NCI-H146 treated with DMSO at 0.1 percent for 48 hours (cell line): ENCODE measurements around the gene MARCHF10.

Source experiments
- DNase-seq: peaks from one replicate; lab custom pipeline; 2025; ENCODE audit not compliant: unreplicated experiment; lab: John Stamatoyannopoulos, UW

Gene MARCHF10

GRCh38 chr17:62755141-62755851, 52.8 kb downstream of the MARCHF10 start:
- DNase-seq = no peak

- no peak for DNase-seq
These were observed 53.5 kb downstream of the MARCHF10 start for GRCh38 chr17:62754631-62755030.

GRCh38 chr17:62753562-62753961, 54.6 kb downstream of the MARCHF10 start:
- no peak for DNase-seq

- no peak for DNase-seq
These were observed 56.9 kb downstream of the MARCHF10 start for GRCh38 chr17:62751060-62751691.

- DNase-seq = no peak
These were observed 57.5 kb downstream of the MARCHF10 start for GRCh38 chr17:62750631-62751051.

GRCh38 chr17:62749926-62750325, 58.2 kb downstream of the MARCHF10 start:
- no peak for DNase-seq

GRCh38 chr17:62746941-62747340, 61.2 kb downstream of the MARCHF10 start:
- no peak for DNase-seq

- DNase-seq = no peak
These were observed 62.3 kb downstream of the MARCHF10 start for GRCh38 chr17:62745806-62746205.

GRCh38 chr17:62744259-62744658, 63.9 kb downstream of the MARCHF10 start:
- DNase-seq = no peak

- no peak for DNase-seq
These were observed 66.8 kb downstream of the MARCHF10 start for GRCh38 chr17:62741290-62741689.

GRCh38 chr17:62739645-62740388, 68.3 kb downstream of the MARCHF10 start:
- DNase-seq = no peak

GRCh38 chr17:62738281-62738680, 69.8 kb downstream of the MARCHF10 start:
- no peak for DNase-seq

GRCh38 chr17:62737513-62737912, 70.6 kb downstream of the MARCHF10 start:
- DNase-seq = no peak

GRCh38 chr17:62735044-62735651, 73.0 kb downstream of the MARCHF10 start:
- no peak for DNase-seq

- no peak for DNase-seq
These were observed 76.0 kb downstream of the MARCHF10 start for GRCh38 chr17:62732125-62732524.

GRCh38 chr17:62727916-62728672, 80.0 kb downstream of the MARCHF10 start:
- DNase-seq = no peak

GRCh38 chr17:62725791-62726249, 82.3 kb downstream of the MARCHF10 start:
- DNase-seq = no peak

- DNase-seq = no peak
These were observed 83.5 kb downstream of the MARCHF10 start for GRCh38 chr17:62724398-62725146.

- no peak for DNase-seq
These were observed 84.3 kb downstream of the MARCHF10 start for GRCh38 chr17:62723842-62724241.

- no peak for DNase-seq
These were observed 85.5 kb downstream of the MARCHF10 start for GRCh38 chr17:62722625-62723024.
